PC-9 (cell line): ENCODE results near the gene C14orf93.
"Not testable (repeated sequence)": the region's sequence is repeated elsewhere in the genome, so short reads cannot be mapped to it uniquely, and the experiment has no call there.

Experiments
- CTCF ChIP-seq: fragments of 200-600 bp; sonication (generic); conservative IDR thresholded peaks from 2 replicates; pipeline ENCODE4 v1.6.1; 2017; ENCODE audit warnings: mixed run types, antibody characterized with exemption, mild to moderate bottlenecking, moderate library complexity
- EZH2 ChIP-seq: fragments of 200-600 bp; sonication (generic); IDR thresholded peaks from 2 replicates; pipeline ENCODE4 v1.8.0; 2017; ENCODE audit warnings: antibody characterized with exemption, low read depth

DNA sequence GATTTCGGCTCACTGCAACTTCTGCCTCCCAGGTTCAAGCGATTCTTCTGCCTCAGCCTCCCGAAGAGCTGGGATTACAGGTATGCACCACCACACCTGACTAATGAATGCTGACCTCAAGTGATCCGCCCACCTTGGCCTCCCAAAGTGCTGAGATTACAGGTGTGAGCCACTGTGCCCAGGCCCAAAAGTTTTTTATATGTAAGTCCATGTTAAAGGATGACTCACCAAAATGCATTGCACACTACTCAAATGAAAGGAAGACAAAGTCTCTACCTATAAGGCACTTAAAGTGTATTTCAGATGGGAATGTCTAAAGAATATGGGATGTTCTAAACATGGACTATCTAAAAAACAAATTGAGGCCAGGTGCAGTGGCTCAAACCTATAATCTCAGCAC lies 5.7 kb downstream of the C14orf93 start:
- not testable (repeated sequence) for TF ChIP-seq CTCF, EZH2
